ENCODE results near the gene PITPNC1. TPM values are rescaled to one million over a fixed set of nuclear protein-coding genes. Genes with fewer than 3 reads are reported as not detected.

PITPNC1 gene
- polyA plus RNA-seq, 1 donor from 2014 or later: 18.8 TPM

GRCh38 chr17:67523101-67523500, 146.0 kb downstream of the PITPNC1 start:
- Histone ChIP-seq H3K79me2 (replicated peaks; ENCODE audit: insufficient read depth, low read length) (peaks cover under 1% of the 10 kb centered on the region), H3K27me3 (ENCODE audit: insufficient read depth, low read depth, low read length) (no peaks in the 10 kb centered on the region), H3F3A (ENCODE audit: insufficient read depth, low read length, poor library complexity, severe bottlenecking) (no peaks in the 10 kb centered on the region), H2AFZ (ENCODE audit: low read depth, low read length) (no peak overlapping the region), H3K4me2 (ENCODE audit: low read length) (no peak overlapping the region), H4K20me1 (ENCODE audit: insufficient read depth) (no peaks in the 10 kb centered on the region), H3K9me3 (ENCODE audit: low read length) (no peaks in the 10 kb centered on the region), H3K9ac (ENCODE audit: low read length) (no peak overlapping the region), H3K4me3 (ENCODE audit: low read length) (no peak overlapping the region), H3K27ac (ENCODE audit: low read length) (no peak overlapping the region), H3K9me2 (ENCODE audit: insufficient read depth, low read length) (no peaks in the 10 kb centered on the region), H3K36me3 (ENCODE audit: insufficient read depth, low read length) (no peaks in the 10 kb centered on the region)
- TF ChIP-seq CTCF (IDR thresholded peaks at IDR 0.05; ENCODE audit: poor library complexity, severe bottlenecking): no peak
- no peak for TF ChIP-seq MXI1 (conservative IDR thresholded peaks at IDR 0.05; ENCODE audit: poor library complexity, severe bottlenecking)
- TF ChIP-seq RAD21 (conservative IDR thresholded peaks at IDR 0.05): no peak
- no peak for TF ChIP-seq TAF1 (IDR thresholded peaks at IDR 0.05; ENCODE audit: low read depth)
- no peak for TF ChIP-seq SMC3 (conservative IDR thresholded peaks at IDR 0.05; ENCODE audit: poor library complexity)
- TF ChIP-seq EP300 (conservative IDR thresholded peaks at IDR 0.05; ENCODE audit: poor library complexity, severe bottlenecking): no peak
- no peak for TF ChIP-seq REST (IDR thresholded peaks at IDR 0.05; ENCODE audit: borderline replicate concordance)
- no peak for TF ChIP-seq POLR2AphosphoS5 (IDR thresholded peaks at IDR 0.05)
- TF ChIP-seq EZH2 (IDR thresholded peaks at IDR 0.05; ENCODE audit: borderline replicate concordance, insufficient read depth, low read length, poor library complexity, severe bottlenecking): no peak

GRCh38 chr17:67525239-67526135, 148.4 kb downstream of the PITPNC1 start:
- Histone ChIP-seq H3K9me2 (ENCODE audit: insufficient read depth, low read length) (no peaks in the 10 kb centered on the region), H3K79me2 (replicated peaks; ENCODE audit: insufficient read depth, low read length) (no peaks in the 10 kb centered on the region)

More at GRCh38 chr17:67525239-67526135, 148.4 kb downstream of the PITPNC1 start:
- TF ChIP-seq EZH2 (IDR thresholded peaks at IDR 0.05; ENCODE audit: borderline replicate concordance, insufficient read depth, low read length, poor library complexity, severe bottlenecking) (no peak), POLR2AphosphoS5 (IDR thresholded peaks at IDR 0.05) (no peak), REST (IDR thresholded peaks at IDR 0.05; ENCODE audit: borderline replicate concordance) (no peak), RAD21 (conservative IDR thresholded peaks at IDR 0.05) (no peak), TAF1 (IDR thresholded peaks at IDR 0.05; ENCODE audit: low read depth) (no peak), EP300 (conservative IDR thresholded peaks at IDR 0.05; ENCODE audit: poor library complexity, severe bottlenecking) (no peak), SMC3 (conservative IDR thresholded peaks at IDR 0.05; ENCODE audit: poor library complexity) (no peak), MXI1 (conservative IDR thresholded peaks at IDR 0.05; ENCODE audit: poor library complexity, severe bottlenecking) (no peak), CTCF (IDR thresholded peaks at IDR 0.05; ENCODE audit: poor library complexity, severe bottlenecking) (no peak)
- Histone ChIP-seq H3K9me3 (ENCODE audit: low read length) (no peaks in the 10 kb centered on the region), H3K4me2 (ENCODE audit: low read length) (no peak overlapping the region), H3F3A (ENCODE audit: insufficient read depth, low read length, poor library complexity, severe bottlenecking) (no peaks in the 10 kb centered on the region), H2AFZ (ENCODE audit: low read depth, low read length) (no peak overlapping the region), H3K27ac (ENCODE audit: low read length) (no peak overlapping the region), H4K20me1 (ENCODE audit: insufficient read depth) (no peaks in the 10 kb centered on the region), H3K9ac (ENCODE audit: low read length) (no peak overlapping the region), H3K4me3 (ENCODE audit: low read length) (no peak overlapping the region), H3K27me3 (ENCODE audit: insufficient read depth, low read depth, low read length) (no peaks in the 10 kb centered on the region), H3K36me3 (ENCODE audit: insufficient read depth, low read length) (no peaks in the 10 kb centered on the region)

Measured in neural cell (in vitro differentiated cells).